GM12801 (cell line): ENCODE results near the gene SDHAF4.

Experiments
- TF ChIP-seq, protein P1 (sequence below): IDR thresholded peaks from one replicate; pipeline ENCODE4 v1.5.1; 2011; ENCODE audit warnings: control low read depth; ENCODE audit not compliant: insufficient read length; ENCODE audit errors: extremely low read depth

Gene SDHAF4

GRCh38 chr6:70563530-70563929, 3.2 kb upstream of the SDHAF4 start:
- TF ChIP-seq, protein P1, sequence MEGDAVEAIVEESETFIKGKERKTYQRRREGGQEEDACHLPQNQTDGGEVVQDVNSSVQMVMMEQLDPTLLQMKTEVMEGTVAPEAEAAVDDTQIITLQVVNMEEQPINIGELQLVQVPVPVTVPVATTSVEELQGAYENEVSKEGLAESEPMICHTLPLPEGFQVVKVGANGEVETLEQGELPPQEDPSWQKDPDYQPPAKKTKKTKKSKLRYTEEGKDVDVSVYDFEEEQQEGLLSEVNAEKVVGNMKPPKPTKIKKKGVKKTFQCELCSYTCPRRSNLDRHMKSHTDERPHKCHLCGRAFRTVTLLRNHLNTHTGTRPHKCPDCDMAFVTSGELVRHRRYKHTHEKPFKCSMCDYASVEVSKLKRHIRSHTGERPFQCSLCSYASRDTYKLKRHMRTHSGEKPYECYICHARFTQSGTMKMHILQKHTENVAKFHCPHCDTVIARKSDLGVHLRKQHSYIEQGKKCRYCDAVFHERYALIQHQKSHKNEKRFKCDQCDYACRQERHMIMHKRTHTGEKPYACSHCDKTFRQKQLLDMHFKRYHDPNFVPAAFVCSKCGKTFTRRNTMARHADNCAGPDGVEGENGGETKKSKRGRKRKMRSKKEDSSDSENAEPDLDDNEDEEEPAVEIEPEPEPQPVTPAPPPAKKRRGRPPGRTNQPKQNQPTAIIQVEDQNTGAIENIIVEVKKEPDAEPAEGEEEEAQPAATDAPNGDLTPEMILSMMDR, result no peak

DNA sequence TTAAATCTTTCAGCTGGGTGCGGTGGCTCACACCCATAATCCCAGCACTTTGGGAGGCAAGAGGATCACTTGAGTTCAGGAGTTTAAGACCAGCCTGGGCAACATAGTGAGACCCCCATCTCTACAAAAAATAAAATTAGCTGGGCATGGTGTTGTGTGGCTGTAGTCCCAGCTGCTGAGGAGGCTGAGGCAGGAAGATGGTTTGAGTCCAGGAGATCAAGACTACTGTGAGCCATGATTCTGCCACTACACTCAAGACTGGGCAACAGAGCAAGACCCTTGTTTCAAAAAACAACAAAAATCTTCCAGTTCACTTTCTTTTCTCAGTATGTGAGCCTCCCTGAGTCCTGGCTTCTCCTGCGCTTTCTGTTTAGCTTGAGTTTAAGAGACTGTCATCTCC, 7.9 kb downstream of the SDHAF4 start:
- TF ChIP-seq, protein P1, result no peak

- TF ChIP-seq, protein P1, result no peak
Observed at GRCh38 chr6:70575899-70576495, 9.3 kb downstream of the SDHAF4 start.

DNA sequence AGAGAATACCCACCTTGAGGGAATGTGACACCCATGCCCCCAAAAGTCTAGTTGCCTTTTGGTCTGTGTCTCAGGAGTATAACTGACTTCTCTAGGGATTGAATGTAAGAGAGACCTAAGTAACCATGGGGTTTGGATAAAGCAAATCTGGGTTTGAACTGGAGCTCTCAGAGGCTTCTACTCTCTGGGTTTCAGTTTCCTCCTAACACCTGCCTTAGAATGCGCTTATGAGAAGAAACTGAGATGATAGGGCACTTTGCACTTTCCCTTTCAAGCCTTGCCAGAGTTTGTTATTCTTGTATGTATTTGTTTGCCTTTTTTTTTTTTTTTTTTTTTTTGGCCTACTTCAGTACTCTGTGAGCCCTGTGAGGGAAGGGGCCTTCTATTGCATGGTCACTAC, 19.4 kb downstream of the SDHAF4 start:
- TF ChIP-seq, protein P1, result no peak

GRCh38 chr6:70590400-70590799, 23.7 kb downstream of the SDHAF4 start:
- TF ChIP-seq, protein P1, result no peak

- TF ChIP-seq, protein P1, result no peak
Observed at GRCh38 chr6:70592391-70593117, 25.8 kb downstream of the SDHAF4 start.

- TF ChIP-seq, protein P1, result no peak
Observed at GRCh38 chr6:70593118-70593486, 26.4 kb downstream of the SDHAF4 start.
